GM13976 (cell line): ENCODE results near the gene SMCO4.

Source experiments
- DNase-seq: peaks from one replicate; pipeline ENCODE4 v3.0.0; 2012; ENCODE audit warnings: low spot score
- in situ Hi-C: fragments of 300-500 bp; cut with MboI; formaldehyde crosslinking; loops from one replicate; pipeline ENCODE4 v1.12.0; 2022; ENCODE audit warnings: low sequenced_read_pairs, mixed read lengths, inconsistent platforms; ENCODE audit not compliant: unreplicated experiment
- TF ChIP-seq, protein P1 (sequence below): IDR thresholded peaks from 2 replicates; pipeline ENCODE4 v1.5.1; 2012; ENCODE audit warnings: borderline replicate concordance, mild to moderate bottlenecking; ENCODE audit not compliant: insufficient read depth; ENCODE audit errors: extremely low read depth, missing control alignments, control extremely low read depth

SMCO4 gene

DNA sequence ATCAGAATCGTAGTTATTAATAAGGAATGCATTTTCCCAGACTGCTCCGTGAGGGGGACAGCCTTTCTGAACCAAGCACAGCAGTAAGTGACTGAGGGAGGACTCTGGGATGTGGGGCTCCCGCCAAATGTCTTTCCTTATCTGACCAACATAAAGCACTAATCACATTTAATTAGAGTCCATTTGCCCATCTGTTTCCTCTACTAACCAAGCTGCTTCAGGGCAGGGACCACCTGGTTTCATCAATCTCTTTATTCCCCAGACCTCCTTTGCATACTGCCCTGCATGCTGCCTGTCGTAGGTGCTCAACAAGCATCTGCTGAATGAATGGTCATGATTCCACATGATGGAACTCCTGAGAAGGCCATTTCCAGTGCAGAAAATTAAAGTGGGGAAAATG is 29.4 kb downstream of the SMCO4 start:
- in situ Hi-C loops = no loop called here
- no peak for DNase-seq
- TF ChIP-seq, protein P1, sequence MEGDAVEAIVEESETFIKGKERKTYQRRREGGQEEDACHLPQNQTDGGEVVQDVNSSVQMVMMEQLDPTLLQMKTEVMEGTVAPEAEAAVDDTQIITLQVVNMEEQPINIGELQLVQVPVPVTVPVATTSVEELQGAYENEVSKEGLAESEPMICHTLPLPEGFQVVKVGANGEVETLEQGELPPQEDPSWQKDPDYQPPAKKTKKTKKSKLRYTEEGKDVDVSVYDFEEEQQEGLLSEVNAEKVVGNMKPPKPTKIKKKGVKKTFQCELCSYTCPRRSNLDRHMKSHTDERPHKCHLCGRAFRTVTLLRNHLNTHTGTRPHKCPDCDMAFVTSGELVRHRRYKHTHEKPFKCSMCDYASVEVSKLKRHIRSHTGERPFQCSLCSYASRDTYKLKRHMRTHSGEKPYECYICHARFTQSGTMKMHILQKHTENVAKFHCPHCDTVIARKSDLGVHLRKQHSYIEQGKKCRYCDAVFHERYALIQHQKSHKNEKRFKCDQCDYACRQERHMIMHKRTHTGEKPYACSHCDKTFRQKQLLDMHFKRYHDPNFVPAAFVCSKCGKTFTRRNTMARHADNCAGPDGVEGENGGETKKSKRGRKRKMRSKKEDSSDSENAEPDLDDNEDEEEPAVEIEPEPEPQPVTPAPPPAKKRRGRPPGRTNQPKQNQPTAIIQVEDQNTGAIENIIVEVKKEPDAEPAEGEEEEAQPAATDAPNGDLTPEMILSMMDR = no peak

DNA sequence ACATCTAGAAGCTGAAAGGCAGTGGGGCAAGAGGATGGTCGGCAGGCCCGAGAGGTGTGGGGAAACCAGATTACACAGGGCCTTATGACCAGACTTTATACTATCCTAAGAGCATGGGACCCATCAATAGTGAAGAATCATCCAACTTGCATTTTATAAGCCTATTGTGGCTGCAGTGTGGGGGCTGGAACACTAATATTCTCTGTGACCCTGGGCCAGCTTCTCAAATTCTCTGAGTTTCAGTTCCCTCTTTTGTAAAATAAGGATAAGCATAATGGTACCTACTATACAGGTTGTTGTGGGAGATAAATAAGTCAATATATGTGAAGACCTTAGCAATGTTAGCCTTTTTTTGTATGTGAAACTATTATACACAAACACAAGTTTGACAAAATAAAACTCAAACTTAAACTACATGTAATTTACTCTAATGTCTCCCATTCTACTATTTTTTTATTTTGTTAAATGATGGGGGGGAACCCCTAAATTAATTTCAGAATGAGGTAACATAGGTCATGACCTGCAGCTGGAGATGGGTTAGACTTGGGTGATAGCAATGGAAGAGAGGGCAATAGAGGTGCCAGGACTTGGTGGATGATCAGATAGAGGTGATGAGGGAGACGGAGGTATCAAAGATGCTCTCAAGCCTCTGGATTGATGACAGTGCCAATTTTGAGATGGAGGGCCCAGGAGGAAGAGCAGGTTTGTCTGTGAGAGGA is 30.1 kb downstream of the SMCO4 start:
- TF ChIP-seq, protein P1 = no peak
- DNase-seq = no peak
- in situ Hi-C loops = no loop called here

DNA sequence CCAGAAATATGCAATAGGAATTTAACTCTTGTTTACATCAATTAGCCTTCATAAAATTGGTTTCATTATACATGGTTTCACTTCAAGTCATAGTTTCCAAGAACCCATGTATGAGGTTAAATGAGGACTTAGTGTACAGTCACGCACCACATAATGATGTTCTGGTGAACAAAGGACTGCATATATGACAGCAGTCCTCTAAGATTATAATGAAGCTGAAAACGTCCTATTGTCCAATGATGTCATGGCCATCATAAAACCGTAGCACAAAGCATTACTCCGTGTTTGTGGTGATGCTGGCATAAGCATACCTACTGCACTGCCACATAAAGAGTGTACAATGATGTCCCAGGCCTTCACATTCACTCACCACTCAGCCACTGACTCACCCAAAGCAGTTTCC is 31.1 kb downstream of the SMCO4 start:
- in situ Hi-C loops = no loop called here
- TF ChIP-seq, protein P1 = no peak
- DNase-seq = peak; percentile 43

DNA sequence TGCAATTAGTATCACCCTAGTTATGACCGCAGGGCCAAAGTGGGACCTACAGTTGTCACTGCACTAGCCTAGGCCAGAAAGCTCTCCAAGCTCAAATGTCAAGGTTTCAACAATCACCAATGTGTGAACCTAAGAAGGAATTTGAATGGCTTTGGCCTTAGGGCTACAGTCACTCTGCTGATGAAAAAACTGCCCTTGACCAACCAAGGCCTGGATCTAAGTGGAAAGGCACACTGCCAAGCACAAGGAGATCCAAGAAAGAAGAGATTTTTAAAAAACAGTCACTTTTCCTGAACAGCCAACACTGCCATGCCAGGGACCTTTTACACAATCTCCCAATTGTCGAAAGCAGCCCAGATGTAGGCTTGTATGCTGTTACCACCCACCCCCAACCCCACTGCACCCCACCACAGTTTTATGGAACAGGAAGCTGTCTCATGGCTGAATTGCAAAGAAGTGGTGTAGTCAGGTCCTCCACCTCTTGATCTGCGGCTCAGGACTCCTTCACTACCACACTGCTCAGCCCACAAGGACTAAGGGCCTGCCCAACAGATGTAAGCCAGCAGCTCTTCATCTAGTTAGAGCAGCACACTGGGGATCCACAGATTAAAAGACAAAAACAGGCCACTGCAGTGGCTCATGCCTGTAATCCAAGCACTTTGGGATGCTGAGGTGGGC is 32.9 kb downstream of the SMCO4 start:
- in situ Hi-C loops = no loop called here

DNA sequence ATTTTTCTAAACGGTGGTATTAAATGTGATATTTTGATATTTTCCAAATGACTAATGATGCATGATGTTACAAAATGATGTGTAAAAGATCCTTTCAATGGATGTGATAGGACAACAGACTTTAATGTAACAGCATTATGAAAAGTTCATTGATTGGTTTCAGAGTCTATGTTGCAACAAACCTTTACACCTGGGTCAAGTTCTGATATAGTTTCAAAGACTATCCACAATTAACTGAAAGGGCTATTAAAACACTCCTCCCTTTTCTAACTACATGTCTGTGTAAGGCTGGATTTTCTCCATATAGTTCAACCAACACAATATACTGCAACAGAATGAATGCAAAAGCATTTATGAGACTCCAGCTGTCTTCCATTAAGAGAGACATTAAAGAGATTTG is 35.7 kb downstream of the SMCO4 start:
- TF ChIP-seq, protein P1 = no peak
- in situ Hi-C loops = no loop called here
- no peak for DNase-seq

More for the DNA sequence above, 32.9 kb downstream of the SMCO4 start:
- no peak for DNase-seq
- TF ChIP-seq, protein P1 = no peak

DNA sequence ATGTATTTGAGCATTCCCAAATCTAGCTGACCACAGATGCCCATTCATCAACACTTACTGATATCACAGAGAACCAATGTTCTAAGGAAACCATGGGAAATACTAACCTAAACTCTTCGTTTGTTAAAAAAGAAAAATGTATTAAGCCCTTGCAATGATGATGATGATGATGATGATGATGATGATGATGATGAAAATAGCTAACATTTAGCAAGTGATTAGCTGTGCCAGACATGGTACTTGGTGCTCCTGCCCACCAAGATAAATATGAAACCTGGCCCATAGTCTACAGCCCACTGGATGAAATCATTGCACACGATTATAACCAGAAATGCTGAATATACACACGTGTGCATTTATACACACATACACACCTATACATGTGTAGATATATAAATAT is 37.5 kb downstream of the SMCO4 start:
- TF ChIP-seq, protein P1 = no peak
- in situ Hi-C loops = no loop called here
- no peak for DNase-seq
